Measurements from ENCODE around the gene ZNF280B.

ZNF280B gene, protein sequence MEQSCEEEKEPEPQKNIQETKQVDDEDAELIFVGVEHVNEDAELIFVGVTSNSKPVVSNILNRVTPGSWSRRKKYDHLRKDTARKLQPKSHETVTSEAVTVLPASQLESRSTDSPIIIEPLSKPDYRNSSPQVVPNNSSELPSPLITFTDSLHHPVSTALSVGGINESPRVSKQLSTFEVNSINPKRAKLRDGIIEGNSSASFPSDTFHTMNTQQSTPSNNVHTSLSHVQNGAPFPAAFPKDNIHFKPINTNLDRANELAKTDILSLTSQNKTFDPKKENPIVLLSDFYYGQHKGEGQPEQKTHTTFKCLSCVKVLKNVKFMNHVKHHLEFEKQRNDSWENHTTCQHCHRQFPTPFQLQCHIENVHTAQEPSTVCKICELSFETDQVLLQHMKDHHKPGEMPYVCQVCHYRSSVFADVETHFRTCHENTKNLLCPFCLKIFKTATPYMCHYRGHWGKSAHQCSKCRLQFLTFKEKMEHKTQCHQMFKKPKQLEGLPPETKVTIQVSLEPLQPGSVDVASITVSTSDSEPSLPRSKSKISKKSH

DNA sequence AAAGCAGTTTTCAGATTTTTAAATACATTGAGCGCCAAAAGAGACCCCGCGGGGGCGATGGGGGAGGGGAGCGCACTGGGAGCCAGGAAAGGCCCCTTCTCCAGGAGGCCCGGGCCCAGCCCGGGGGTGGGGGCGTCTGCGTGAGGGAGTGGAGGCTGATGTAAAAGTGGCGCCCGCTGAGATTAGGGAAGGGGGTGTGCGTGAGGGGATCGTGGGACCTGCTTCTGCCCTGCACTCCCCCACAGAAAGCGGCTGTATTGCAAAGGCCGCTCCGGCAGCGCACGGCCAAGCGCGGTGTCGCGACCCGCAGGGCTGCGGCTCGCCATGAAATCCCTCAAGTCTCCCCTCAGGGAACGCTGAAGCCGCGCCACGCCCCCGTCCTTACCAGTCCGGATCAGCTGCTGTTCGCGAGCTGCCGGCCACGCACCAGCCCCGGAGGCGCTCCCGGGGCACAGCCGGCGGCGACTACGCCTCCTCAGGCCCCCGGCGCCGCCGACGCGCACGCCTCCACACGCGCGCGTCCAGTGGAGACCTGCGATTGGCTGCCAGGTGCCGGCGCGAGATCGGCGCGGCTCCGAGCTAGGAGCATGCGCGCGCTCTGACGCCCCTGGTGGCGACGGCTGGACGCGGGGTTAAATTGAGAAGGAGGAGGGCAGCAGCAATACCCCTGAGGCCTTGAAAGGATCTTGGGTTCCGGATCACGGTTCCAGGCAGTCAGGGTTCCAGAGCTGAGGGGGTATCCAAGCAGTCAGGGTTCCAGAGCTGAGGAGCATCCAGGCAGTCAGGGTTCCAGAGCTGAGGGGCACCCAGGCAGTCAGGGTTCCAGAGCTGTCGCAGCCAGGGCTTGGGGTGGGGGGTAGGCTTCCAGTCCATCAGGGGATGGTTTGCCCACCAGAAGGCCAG lies at the start of gene ZNF280B:
TSS of gene ZNF280B (minus strand) at position 469 of the 903 bp plus-strand sequence. CDS start 19,344 bp downstream, outside the sequence.
- DNase-seq (ENCODE audit: low read depth), result peak; percentile 68

DNA sequence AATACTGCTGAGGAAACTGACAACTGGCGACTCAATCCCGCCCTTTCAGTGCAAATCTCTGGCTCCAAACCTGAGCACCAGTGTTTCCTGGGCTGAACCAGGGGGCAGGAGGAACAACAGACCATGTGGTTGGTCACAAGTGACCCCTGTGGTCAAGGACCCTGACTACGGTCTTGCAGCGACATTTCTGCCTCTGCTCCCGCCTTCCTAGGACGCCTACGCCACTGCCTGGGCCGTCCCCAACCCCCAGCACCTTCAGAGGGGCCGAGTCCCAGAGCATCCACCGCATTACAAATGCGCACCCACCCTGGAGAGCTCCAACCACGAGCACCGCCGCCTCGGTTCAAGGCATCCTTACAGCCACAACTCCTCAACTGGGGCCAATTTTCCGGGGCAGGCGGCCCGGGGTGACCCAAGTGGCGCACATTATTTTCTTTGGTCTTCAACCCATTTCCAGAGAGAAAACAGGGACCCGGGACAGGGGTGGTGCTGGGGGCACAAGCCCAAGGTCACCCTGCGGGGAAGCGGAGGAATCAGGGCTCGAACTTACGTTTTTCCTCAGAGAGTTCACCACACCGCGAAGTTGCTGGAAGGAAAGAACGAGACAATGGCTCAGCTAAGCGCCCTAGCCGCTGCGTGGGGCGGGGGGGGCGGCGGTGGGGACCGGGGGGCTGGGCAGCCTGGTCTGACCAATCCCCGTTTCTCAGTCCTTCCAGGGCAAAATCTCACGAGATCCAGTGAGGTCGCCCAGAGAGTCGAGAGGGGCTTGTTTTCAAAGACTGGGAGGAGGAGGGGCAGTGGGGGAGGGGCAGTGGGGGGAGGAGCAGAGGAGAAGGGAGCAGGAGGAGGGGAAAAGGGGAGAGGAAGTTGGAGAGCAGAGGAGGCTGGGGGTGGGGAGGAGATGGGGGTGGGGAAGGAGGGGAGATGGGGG lies 48.7 kb upstream of the ZNF280B start:
- no peak for DNase-seq (ENCODE audit: low read depth)

DNA sequence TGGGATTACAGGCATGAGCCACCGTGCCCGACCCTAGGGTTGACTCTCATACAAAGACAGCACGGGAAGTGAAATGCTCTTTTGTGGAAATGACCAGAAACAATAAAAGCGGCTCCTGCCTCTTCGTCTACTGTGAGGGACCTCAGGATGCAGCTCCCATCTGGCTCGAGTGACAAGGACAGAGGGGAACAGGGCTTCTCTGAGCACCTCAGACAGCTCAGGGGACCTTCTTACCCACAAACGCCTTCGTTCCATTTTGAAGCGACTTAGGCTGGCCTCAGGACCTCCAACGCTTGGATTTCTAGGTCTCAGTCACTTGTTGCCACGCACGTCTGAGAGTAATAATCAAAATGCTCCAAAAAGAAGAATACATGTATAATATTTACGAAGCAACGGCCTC lies 48.0 kb upstream of the ZNF280B start:
- no peak for DNase-seq (ENCODE audit: low read depth)

DNA sequence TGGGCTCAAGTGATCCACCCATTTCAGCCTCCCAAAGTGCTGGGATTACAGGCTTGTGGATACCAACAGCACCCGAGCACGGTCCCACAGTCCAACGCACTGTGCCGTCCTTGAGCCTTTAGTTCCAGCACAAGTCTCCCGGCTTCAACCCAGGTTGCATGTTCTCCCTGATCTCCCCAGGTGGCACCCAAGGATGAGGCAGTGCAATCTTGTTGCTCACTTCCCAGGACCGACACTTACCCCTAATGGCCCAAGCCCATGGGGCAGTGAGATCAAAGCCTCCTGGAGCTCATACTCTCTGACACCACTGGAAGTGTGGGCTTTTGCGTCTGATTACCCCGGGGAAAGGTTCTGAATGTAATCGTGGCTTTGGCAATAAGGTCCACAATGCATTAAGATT lies 47.1 kb upstream of the ZNF280B start:
- no peak for DNase-seq (ENCODE audit: low read depth)

DNA sequence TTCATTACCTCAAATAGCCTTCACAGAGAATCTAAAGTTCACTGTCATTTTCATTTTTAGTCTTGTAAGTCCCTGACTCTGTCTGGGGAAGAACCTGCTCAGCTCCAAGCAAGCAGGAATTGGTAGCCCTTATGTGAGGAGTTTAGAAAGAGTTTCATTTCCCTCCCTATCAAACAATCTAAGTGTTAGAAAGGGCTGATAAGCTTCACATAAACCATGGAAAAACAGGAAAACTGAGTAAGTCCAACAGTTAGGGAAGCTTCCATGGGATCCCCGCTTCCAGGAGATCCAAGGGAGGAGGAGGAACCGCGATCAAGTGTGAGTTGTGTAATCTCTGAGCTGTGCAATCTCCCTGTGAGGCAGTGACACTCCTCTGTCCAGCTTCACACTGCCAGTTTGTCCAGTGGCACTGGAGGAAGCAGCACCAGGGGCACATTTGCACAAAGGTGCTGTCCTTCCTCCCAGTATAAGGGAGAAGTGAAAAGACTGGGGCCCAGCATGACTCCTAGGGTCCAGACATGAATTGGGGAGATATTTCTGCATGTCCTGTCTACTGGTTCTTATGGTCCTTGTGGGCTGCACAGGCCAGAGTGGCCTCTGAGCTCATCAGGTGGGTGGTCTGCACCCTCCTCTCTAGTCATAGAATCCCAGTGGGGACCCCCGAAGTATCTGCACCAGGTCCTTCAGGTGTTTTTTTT lies 46.2 kb upstream of the ZNF280B start:
- DNase-seq (ENCODE audit: low read depth), result no peak

DNA sequence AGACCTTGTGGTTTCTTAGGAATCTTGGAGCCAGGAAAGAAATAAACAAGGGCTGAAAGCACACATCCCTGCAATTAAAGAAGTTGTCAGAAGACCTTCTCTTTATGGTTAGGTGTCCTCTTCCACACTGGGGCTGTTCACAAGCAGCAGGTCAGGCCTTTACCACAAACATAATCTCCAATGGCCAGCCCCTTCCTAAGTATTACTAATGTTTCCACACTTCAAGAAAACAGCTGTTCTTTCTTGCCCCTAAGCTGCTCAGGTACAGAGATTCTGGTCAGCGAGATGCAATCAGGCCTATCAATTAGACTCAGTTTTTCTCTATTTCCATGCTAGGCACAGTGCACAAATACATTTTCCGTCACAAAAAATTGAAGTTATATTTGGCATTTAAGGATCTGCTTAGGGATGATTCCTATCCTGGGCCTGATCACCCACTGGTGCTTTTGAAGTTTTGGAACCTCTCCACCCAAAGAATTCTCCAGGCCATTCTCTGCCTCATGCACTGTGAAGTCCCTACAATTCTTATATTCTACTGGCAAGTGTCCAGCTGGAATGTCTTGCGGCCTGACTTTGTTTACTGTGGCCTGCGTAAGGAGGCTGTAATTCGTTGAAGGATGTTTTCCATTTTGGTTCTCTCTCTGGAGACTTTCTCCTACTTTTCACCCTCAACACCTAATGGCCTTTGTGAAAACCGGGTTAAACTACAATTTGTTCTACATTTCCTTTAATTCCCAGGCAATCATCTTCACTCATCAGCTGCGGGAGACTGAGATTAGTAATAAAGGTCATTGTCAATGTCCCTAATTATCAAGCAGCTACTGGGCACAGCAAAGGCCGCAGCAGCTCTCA lies 45.4 kb upstream of the ZNF280B start:
- DNase-seq (ENCODE audit: low read depth), result no peak

DNA sequence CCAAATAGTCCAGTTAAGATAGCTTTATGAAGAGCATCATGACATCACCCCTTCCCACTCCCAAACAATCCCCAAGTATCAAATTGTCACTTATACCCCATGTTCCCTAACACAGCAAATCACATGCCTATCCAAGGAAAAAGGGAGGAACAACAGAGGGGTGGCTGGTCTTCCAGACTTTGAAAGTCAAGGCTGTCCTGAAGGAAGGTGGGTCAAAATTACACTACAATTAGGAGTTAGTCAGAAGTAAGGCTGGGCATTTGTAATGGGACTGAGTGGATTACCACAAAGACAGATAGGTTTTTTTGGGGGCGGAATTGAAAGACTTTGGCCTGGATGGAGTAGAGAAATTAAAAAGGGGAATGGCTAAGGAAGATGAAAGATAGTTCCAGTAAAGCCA lies 44.6 kb upstream of the ZNF280B start:
- DNase-seq (ENCODE audit: low read depth), result no peak

DNA sequence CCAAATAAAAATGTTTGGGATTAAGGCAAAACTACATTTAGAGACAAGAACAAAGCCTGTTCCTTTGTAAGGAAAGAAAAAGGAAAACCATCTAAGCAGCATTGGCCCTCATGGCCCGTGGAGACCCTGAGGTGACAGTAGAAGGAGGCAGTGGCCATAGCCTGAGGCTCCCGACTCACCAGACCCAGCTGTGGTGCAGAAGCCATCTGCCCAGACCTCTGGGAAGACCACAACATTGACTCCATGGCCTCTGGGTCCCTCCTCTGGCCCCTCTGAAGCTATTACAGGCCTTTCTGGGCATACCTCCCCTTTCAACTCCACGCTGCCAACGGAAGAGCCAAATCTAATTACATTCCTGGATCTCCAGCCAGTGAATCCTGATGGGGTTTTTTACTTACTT lies 44.1 kb upstream of the ZNF280B start:
- DNase-seq (ENCODE audit: low read depth), result no peak

DNA sequence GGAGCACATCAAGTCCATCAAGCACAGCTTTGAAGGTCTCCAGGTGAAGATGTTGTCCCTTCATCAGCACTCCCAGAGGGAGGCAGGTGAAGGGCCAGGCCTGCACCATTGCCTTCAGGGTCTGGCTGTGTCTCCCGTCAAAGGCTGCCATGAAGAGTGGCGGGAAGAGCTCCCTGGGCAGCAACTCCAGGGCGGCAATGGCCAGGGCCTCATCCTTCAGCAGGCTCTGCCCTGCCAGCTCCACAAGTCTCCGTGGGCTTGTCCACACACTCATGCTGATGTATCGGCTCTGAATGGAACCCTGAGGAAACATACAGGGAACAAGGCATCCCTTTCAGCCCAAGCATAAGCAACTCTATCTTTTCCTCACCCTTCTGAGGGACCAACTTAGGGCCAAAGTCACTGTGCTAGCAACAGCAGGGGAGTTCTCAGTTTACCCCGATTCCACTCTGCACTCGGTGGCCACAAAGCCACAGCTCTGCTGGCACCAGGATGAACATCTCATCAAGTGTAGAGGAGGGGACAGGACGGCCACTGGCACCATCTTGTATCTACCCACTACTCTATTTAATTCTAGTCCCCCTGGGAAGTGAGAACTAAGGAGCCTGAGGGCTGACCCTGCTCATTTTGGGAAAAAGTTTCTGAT lies 42.4 kb upstream of the ZNF280B start:
- DNase-seq (ENCODE audit: low read depth), result no peak

DNA sequence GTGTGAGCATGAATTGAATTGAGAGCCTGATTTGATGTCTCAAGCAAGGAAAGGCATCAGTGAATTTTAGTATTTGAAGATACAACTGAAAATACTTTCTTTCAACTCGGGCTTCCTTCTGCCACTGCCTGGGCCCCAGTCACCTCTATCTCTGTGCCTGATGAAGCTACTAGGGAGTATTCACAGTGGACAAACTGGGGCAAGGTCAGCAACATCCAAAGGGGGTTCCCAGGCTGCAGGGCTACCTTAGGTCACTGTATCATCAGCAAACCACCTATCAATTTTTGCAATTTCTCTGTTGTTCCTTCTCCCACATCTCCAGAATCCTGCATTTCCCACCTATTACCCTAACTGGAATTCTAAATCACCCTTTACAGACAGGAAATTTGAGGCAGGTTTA lies 40.4 kb upstream of the ZNF280B start:
- no peak for DNase-seq (ENCODE audit: low read depth)

DNA sequence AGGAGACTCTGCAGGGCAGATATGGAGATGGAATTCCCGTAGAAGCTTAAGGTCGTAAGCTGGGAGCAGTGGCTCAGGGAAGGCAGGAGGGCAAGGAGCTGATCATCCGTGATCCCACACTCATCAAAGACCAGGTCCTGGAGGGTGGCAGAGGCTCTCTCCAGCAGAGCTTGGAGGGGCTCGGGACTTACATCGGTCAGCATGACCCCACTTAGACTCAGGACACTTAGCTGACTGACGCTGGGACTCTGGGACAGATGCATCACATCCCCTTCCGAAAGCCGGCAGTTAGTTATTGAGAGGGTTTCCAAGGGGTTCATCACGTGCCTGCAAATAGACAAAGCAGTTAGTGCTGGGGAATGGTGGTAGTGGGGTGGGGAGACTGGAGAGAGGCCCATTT lies 39.8 kb upstream of the ZNF280B start:
- DNase-seq (ENCODE audit: low read depth), result no peak

DNA sequence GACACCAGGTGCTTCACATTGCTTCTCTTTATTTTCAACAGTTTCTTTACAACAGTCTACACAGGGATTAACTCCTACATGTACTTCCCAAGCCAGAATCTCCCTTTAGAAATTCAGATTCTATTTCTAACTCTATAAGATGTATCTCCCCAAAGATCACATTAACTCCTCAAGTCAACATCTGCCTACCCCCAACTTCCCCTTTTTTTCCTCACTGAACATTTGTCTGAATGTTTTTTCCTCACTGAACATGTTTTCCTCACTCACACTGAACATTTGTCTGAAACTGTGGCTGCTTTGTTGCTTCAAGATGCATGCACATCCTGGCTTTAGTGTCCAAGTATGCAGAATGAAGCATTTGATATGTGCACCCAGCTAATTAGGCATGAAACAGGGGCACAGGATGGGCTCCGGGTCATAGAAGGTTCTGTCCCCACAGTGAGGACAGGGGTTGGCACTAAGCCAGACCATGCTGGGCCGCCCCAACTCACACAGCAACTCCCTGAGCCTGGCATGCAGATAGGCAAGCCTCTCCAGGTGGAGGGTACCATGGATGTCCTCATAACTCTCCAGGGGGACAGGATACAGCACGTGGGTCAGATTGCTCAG lies 39.3 kb upstream of the ZNF280B start:
- DNase-seq (ENCODE audit: low read depth), result no peak

DNA sequence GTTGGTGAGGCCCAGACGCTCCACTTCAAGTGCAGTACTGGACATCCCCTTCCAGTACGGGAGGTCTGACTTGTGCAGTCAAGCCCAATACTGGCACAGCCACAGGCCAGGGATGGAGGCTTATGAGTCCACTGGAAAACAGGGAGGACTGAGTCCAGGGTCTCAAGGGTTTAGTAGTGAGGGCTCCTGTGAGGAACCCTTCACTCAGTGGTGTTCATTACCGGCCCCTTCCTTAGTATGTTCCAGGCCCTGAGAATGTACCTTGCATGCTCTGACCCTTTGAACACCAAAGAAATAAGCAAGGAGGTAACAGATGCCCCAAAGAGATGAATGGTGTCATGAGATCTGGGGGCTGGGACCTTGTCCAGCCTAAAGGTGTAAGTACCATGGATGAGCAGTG lies 38.7 kb upstream of the ZNF280B start:
- no peak for DNase-seq (ENCODE audit: low read depth)

DNA sequence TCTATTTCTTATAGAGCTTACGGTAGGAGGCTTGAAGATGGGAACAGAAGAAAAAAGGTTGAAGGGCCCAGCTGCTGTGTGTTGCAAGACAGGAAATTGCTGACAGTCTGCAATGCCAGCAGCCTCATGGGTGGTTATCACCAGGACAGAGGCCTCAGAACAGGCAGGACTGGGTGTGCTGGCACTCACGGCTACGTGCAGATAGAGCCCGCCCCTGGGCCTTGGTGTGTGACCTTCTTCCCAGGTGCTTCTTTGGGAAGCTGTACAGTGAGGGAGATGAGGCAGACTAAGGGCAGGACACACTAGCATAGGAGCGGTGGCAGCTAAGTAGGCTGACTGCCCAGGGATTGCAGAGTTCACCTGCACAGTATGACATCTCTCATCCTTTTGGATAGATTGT lies 37.9 kb upstream of the ZNF280B start:
- no peak for DNase-seq (ENCODE audit: low read depth)

DNA sequence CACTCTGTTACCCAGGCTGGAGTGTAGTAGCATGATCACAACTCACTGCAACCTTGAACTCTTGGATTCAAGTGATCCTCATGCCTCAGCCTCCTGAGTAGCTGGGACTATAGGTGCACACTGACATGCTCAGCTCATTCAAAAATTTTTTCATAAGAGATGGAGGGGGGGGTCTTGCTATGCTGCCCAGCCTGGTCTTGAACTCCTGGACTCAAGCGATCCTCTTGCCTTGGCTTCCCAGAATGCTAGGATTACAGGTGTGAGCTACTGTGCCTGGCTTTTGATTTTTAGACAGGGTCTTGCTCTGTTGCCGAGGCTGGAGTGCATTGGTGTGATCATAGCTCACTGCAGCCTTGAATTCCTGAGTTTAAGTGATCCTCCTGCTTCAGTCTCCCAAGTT lies 36.5 kb upstream of the ZNF280B start:
- no peak for DNase-seq (ENCODE audit: low read depth)

DNA sequence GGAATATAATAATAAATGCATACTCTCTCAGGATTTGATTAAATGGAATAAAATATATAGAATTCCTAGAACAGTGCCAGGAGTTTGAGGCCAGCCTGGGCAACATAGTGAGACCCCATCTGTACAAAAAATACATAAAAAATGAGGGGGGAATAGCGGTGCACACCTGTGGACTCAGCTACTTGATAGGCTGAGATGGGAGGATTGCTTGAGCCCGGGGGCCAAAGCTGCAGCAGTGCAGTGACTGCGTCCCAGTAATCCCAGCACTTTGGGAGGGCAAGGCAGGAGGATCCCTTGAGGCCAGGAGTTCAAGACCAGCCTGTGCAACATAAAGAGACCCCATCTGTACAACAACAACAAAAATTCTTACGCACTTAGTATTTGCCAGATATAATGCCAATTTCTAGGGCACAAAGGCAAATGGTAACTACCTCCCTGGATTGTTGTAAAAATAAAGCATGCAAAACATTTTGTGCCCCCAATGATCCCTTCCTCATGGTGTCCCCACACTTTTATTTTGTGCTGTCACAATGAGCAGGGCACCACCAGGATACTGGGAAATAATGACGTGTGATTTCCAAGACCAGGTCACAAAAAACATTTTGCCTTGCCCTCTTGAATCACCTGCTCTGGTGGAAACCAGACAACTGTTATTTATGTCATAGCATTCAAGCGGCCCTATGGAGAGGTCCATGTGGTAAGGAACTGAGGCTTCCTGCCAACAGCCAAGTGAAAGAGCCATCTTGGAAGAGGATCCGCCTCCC lies 29.9 kb upstream of the ZNF280B start:
- DNase-seq (ENCODE audit: low read depth), result no peak

DNA sequence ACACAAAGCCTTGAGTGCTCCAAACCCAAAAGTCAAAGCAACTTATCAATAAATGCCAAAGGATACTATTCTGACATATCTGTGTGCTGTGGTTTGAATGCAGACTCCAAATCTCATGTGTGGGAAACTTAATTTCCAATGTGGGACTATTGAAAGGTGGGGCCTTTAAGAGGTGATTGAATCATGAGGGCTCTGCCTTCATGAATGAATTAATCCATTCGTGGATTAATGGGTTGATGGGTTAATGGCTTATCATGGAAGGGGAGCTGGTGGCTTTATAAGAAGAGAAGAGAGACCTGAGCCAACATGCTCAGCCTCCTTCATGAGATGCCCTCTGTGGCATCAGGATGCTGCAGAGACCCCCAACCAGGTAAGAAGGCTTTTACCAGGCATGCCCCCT lies 28.4 kb upstream of the ZNF280B start:
- DNase-seq (ENCODE audit: low read depth), result no peak

DNA sequence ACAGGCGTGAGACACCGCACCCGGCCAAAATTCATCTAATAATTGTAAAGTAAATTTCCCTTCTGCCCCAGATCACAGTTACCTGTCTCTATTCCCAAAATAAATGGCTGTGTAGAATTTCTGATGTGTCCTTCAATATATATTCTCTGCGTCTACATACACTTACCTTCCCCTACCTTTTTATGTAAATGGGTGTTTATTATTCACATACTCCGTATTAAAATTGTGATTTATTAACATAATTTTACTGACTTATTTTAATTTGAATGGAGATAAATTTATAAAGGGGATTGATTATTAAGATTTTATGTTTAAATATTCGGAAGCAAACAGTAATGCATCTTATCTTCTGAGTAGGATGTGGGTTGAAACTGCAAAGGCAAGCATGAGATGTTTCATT lies 28.0 kb upstream of the ZNF280B start:
- no peak for DNase-seq (ENCODE audit: low read depth)

DNA sequence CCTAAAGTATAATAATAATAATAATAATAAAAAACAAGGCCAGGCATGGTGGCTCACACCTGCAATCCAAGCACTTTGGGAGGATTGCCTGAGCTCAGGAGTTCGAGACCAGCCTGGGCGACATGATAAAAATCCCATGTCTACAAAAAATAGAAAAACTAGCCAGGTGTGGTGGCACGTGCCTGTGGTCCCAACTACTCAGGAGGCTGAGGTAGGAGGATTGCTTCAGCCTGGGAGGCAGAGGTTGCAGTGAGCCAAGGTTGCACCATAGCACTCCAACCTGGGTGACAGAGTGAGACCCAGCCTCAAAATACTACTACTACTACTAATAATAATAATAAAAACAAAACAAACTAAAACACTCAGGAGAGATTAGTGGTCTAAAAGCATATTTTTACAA lies 27.1 kb upstream of the ZNF280B start:
- no peak for DNase-seq (ENCODE audit: low read depth)
